ENCODE results near the gene PMVK.

Gene PMVK

GRCh38 chr1:154966111-154966510 lies 29.6 kb upstream of the PMVK start:
- no peak for DNase-seq

DNA sequence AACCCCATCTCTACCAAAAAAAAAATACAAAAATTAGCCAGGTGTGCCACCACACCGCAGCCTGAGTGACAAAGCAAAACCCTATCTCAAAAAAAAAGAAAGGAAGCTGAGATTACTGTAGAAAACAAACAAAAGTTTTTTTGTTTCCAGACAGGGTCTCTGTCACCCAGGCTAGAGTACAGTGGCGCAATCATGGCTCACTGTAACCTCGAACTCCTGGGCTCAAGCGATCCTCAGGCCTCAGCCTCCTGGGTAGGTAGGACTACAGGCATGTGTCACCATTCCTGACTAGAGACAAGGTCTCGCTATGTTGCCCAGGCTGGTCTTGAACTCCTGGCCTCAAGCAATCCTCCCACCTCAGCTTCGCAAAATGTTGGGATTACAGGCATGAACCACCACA lies 27.8 kb upstream of the PMVK start:
- DNase-seq, result no peak

- no peak for DNase-seq
Measured at GRCh38 chr1:154963643-154964042, 27.1 kb upstream of the PMVK start.

GRCh38 chr1:154962795-154963330 lies 26.3 kb upstream of the PMVK start:
- DNase-seq, result no peak

DNA sequence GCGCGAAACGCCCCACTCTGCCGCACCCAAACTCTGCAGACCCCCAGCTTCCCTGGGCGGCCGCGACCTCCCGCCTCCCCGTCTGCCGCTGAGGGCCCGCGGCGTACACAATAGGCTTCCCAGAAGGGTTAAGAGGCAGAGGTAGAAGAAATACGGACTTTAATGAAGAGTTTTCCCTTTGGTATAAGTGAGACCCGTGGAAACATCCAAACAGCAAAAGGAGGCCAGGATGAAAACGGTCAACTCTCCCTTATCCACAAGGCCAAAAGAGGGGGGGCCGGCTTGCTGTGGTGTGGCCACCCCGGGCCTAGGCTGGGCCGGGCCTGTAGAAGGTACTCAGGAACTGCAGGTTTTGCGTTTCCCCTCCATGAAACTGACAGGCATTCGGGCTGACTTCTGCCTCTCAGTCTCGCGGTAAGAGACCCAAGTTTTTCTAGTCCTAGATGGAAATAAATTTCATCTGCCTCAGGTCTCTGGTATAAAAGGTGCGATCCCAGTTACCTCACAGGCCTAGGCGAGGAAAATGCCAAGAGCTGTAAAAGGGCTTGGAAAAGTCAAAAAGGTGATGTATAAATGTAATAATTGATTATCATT lies 25.7 kb upstream of the PMVK start:
- no peak for DNase-seq

GRCh38 chr1:154961207-154962155 lies 25.0 kb upstream of the PMVK start, which contains the start of gene PYGO2:
TSS of gene PYGO2 (minus strand) at chr1:154961782. CDS start at chr1:154961576, 206 bp downstream.
- DNase-seq, result peak; percentile 69 to 71

DNA sequence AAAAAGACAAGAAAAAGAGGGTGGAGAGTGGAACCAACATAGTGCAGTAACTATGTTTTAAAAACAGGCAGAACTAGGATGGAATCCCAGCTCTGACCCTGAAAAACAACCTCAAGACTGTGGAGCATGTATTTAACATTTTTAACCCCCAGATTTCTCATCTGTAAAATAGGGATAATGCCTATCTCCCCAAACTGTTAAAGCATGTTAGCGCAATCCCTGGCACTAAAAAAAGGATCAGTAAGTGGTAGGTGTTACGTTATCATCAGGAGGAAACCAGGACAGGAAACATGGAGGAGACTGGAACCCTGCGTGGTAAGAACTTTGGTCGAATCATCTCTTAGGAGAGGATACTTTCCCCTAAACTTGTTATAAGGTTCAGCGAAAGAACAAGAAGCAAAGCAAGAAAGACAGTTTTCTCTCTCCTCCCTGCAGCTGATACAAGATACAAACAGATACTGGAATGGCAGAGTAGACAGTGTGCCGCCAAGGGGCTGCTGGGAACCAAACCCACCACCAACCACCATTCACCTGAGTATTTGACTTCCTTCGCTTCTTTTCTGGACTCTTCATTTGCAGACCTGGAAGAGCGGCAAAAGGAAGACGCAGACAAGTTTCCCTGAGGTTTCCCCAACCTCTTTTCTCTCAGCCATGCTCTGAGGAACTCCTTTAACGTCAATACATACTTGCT lies 24.1 kb upstream of the PMVK start:
- no peak for DNase-seq

DNA sequence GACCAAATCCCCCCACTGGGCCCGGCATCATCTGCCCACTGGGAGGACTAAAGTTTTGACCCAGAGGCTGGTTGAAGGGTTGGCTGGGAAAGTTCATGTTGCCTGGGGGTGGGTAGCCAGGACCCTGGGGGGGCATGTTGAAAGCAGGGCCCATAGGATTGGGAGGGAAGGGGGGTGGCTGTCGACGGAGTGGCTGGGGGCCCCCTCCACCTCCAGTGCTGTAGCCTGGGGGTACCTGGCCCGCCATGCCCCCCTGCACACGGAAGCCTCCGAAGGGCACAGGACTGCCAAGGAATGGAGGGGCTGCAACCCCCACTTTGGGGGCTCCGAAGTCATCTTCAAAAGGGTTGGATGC lies 22.9 kb upstream of the PMVK start:
- DNase-seq, result no peak

DNA sequence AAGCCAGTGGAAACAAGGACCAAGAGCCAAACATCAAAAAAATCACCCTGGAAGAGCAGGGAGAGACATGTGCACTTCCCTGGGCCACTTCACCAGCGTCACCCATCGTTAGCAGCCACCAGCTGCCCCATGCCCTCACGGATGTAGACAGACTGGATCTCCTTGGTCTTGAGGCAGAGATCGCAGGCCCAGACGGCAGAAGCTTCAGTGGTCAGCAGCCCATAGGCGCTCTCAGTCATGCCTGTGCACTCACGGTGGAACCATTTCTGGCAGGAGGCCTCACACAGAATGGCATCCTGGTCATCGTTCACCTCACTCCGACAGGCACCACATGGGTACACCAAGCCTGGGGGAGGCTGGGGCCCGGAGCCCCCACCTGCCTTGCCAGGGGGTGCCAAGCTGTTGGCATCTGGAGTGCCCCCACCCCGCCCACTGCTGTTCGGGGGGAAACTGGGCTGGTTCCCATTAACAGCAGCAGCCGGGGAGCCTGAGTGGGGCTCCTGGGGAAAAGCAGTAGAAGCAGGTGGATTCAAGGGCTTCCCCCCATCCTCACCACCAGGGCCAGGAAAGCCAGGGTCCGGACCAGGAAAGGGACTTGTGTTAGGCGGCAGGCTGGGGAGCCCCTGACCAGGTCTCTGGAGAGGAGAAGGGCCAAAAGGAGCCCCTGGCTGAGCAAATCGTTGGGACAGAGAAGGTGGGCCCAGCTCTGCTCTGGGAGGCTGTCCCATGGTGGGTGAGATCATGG lies 22.3 kb upstream of the PMVK start:
- DNase-seq, result no peak

DNA sequence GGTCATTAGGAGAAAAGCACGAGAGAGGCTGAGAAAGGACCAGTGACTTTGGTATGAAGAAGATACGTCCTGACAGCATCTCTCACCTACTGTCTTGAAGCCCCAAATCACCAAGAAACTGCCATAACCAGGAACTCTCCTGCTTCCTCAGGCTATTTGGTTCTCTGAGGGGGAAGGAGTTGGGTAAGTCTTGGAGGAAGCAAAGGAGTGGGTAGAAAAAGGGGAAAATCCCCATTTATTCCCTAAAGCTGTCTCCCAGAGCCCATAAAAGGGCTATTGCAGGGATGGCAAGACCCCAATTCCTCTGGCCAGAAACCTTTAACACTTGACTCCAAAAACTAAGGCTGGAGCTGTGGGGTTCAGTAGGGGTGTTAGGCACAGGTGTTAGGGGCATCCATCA lies 21.5 kb upstream of the PMVK start:
- no peak for DNase-seq

- no peak for DNase-seq
Measured at GRCh38 chr1:154957091-154957657, 20.7 kb upstream of the PMVK start.

DNA sequence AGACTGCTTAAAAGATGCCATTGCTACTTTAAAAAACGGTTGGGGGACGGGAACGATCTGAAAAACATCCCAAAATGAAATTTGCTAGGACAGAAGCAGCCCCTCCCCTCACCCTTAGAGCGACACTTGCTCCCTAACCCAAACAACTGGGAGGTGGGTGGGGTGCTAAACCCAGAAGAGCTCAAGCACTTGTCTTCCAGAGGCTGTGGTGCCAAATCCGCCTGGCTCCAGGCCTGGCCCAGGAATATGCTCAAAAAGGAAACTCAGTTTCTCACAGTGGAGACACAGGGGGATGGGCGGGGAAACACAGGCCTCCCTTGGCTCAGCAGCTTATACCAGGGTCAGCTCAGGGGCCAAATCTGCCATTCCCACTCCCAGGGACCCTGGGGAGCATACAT lies 20.0 kb upstream of the PMVK start:
- DNase-seq, result no peak

DNA sequence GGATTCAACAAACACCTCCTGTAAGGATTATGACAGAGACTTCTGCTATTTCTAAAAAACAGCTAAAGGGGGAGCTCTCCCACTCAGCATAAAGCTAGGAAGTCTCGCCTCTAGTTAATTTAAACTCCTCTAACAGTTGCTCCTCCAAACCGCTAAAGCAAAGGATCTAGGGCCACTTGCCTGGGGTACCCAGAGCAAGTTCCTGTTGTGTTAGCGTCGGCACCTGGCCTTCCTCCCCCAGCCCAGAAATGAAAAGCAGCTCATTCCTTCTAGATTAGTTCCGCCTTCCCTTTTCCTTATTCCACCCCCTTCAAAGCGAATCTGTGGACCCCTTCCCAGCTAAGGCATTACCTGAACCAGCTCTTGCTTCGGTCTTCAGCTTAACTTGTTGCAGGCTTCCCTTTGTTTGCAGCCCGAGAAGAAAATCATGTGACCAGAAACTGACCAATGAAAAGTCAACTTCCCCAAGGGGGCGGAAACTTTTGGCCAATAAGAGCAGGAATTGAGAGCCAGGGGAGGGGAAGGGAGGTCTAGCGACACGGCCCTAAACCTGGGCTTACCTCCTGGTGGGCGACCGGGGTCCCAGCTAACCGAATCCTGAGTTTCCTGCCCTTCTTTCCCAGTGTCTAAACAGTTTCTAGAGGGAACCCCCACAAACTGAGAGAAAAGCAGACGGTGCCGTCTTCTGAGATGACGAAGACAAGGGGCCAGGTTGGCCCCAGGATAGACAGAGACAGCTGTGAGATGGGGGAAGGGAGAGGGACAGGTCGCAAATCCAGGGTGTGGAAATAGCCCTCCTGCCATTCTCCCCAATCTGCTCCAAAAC lies 19.4 kb upstream of the PMVK start, which contains the start of gene PBXIP1:
Gene PBXIP1, minus strand, starts transcription at position 382 of the 826 bp plus-strand sequence. CDS start 2,378 bp downstream, outside the sequence.
- DNase-seq, result peak; percentile 70 to 75

- peak; percentile 73 to 75 for DNase-seq
Measured at GRCh38 chr1:154955039-154955717, 18.7 kb upstream of the PMVK start.

DNA sequence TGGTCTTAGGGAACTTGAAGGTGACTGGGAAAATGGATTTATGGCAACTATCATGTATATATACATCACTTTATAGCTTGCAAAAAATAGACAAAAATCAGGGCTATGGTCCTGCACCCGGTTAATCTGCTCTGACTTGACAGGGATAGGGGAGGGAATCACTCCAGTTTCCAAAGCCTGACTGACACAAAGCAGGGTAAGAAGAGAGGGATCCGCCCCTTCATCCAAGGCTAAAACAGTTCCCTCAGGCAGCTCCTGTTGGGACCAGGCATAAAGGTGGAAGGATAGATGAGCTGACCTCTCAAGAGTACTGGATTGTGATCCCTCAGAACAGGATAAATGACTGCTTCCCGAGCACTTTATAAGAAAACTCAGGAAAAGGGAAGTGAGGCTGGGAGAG lies 18.0 kb upstream of the PMVK start:
- DNase-seq, result no peak

DNA sequence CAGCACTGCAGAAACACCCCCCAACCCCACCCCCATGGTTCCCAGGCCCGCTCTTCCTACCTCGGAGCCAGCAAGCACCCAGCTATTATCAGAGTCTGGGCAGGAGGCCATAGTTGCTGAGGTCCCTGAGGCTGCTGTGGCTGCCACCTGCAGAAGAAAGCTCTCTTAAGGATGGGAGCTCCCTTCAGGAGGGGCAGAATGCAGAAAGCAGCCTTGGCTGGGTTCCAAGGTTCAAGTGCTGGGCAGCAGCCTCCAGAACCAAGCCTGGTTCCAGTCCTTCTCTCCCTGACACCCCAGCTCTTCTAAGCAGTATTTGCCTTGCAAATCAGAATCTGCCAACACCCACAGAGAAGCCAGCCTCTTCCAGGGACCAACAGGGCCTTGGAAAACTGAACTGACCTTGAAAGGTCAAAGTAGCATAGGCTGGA lies 17.1 kb upstream of the PMVK start:
- no peak for DNase-seq

DNA sequence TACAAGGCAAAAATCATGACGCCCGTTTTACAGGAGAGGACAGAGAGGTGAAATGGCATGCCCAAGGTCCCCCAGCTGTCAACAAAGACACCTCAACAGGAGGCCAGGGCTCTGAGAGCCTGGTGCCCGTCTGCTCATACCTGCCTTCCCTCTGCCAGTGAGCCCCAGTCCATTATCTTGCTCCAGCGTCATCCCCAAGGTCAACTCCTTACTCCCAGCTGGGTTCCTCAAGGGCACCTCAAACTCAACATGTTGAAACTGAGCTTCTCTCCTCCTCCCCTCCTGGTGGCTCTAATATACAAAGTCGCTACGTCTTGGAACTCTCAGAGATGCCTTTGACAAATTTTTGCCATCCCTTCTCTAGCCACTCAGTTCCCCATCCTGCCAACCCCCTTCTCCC lies 16.1 kb upstream of the PMVK start:
- DNase-seq, result no peak

GRCh38 chr1:154951901-154952657 lies 15.6 kb upstream of the PMVK start:
- DNase-seq, result peak; percentile 50 to 53

GRCh38 chr1:154948079-154948478 lies 11.6 kb upstream of the PMVK start:
- DNase-seq, result no peak

Measured in activated CD4-positive, alpha-beta T cell treated with anti-CD3 and anti-CD28 coated beads, Interleukin-2, amount 50 U/mL, for 4 hours (primary cell).